CD14-positive monocyte (primary cell): Measurements from ENCODE around the gene MYO1H. TPM values are rescaled to one million over a fixed set of nuclear protein-coding genes. Genes with fewer than 3 reads are reported as not detected.

Source experiments
- DNase-seq, 3 donors: peaks; one replicate each; pipeline ENCODE4 v3.0.0-alpha.2; 2011 to 2022
- H2AFZ ChIP-seq: 2 replicates; pipeline ENCODE4 v1.6.0; 2012; ENCODE audit warnings: mild to moderate bottlenecking, low read depth, low read length, inconsistent platforms; ENCODE audit not compliant: insufficient read depth, poor library complexity, severe bottlenecking
- H3K27ac ChIP-seq, 2 donors: 1 replicate in 1 of 2; 2 replicates in 1 of 2; pipeline ENCODE4 v1.5.1; 2012 to 2013; ENCODE audit warnings: low read length in 2 of 2, control low read depth in 1 of 2, inconsistent platforms in 1 of 2, low read depth in 1 of 2, mild to moderate bottlenecking in 1 of 2
- H3K27me3 ChIP-seq, 2 donors: one replicate each; pipeline versions ENCODE4 v1.6.0 to v1.6.1; 2011 to 2013; ENCODE audit warnings: low read length in 2 of 2; ENCODE audit not compliant: control insufficient read depth in 2 of 2, insufficient read depth in 2 of 2
- H3K36me3 ChIP-seq, 2 donors: replicated peaks in 1 of 2; 1 replicate in 1 of 2; 2 replicates in 1 of 2; pipeline versions ENCODE4 v1.5.1 to v1.6.1; 2012 to 2013; ENCODE audit warnings: low read length in 2 of 2, control low read depth in 1 of 2, inconsistent platforms in 1 of 2, mild to moderate bottlenecking in 1 of 2; ENCODE audit not compliant: insufficient read depth in 2 of 2, control insufficient read depth in 1 of 2
- H3K4me1 ChIP-seq, 2 donors: 1 replicate in 1 of 2; 2 replicates in 1 of 2; pipeline versions ENCODE4 v1.5.1 to v1.6.1; 2012 to 2013; ENCODE audit warnings: low read length in 2 of 2, control low read depth in 1 of 2, inconsistent platforms in 1 of 2, mild to moderate bottlenecking in 1 of 2, moderate library complexity in 1 of 2; ENCODE audit not compliant: insufficient read depth in 2 of 2, control insufficient read depth in 1 of 2
- H3K4me2 ChIP-seq: replicated peaks from 2 replicates; pipeline ENCODE3; 2012; ENCODE audit warnings: low read length, moderate library complexity, mild to moderate bottlenecking; ENCODE audit not compliant: poor library complexity, severe bottlenecking; ENCODE audit errors: extremely low read depth
- H3K4me3 ChIP-seq, 3 experiments: fragments of 200-600 bp in 1 of 3; sonication (generic) in 1 of 3; replicated peaks in 1 of 3; 1 replicate in 2 of 3; 2 replicates in 1 of 3; pipeline ENCODE4 v1.5.1; 2011 to 2013; ENCODE audit warnings: low read length in 3 of 3, mild to moderate bottlenecking in 3 of 3, control low read depth in 2 of 3, low read depth in 2 of 3, inconsistent platforms in 1 of 3, moderate library complexity in 1 of 3
- H3K79me2 ChIP-seq: 2 replicates; pipeline ENCODE4 v1.6.0; 2012; ENCODE audit warnings: mild to moderate bottlenecking, control low read depth, inconsistent platforms, low read length, moderate library complexity; ENCODE audit not compliant: insufficient read depth
- H3K9ac ChIP-seq: 2 replicates; pipeline ENCODE4 v1.6.0; 2017; ENCODE audit warnings: low read length, mild to moderate bottlenecking; ENCODE audit not compliant: insufficient read depth, poor library complexity, severe bottlenecking
- H3K9me3 ChIP-seq, 2 donors: replicated peaks in 1 of 2; 1 replicate in 1 of 2; 2 replicates in 1 of 2; pipeline versions ENCODE4 v1.5.1 to v1.6.1; 2012 to 2013; ENCODE audit warnings: low read length in 2 of 2, control low read depth in 1 of 2; ENCODE audit not compliant: control insufficient read depth in 1 of 2, insufficient read depth in 1 of 2
- H4K20me1 ChIP-seq: 2 replicates; pipeline ENCODE4 v1.6.0; 2012; ENCODE audit warnings: mild to moderate bottlenecking, low read length, control low read depth, moderate library complexity; ENCODE audit not compliant: insufficient read depth
- H3K27ac Mint-ChIP-seq, 7 donors: one replicate each; pipeline ENCODE4 v1.8.0; 2020; ENCODE audit warnings: mild to moderate bottlenecking in 7 of 7, mixed read lengths in 7 of 7, moderate library complexity in 6 of 7, inconsistent platforms in 2 of 7
- H3K27me3 Mint-ChIP-seq, 3 donors: one replicate each; pipeline ENCODE4 v1.8.0; 2021 to 2022; ENCODE audit warnings: low read depth in 3 of 3, mild to moderate bottlenecking in 3 of 3, mixed read lengths in 3 of 3, moderate library complexity in 3 of 3, inconsistent platforms in 1 of 3
- H3K36me3 Mint-ChIP-seq, 2 donors: one replicate each; pipeline ENCODE4 v1.8.0; 2020; ENCODE audit warnings: mixed read lengths in 2 of 2, inconsistent platforms in 1 of 2, mild to moderate bottlenecking in 1 of 2
- H3K4me1 Mint-ChIP-seq: one replicate; pipeline ENCODE4 v1.8.0; 2020; ENCODE audit warnings: mild to moderate bottlenecking, mixed read lengths
- H3K4me3 Mint-ChIP-seq, 2 donors: one replicate each; pipeline ENCODE4 v1.8.0; 2020; ENCODE audit warnings: mild to moderate bottlenecking in 2 of 2, mixed read lengths in 2 of 2, moderate library complexity in 1 of 2
- H3K9me3 Mint-ChIP-seq, 7 donors: one replicate each; pipeline ENCODE4 v1.8.0; 2020 to 2022; ENCODE audit warnings: mixed read lengths in 7 of 7, mild to moderate bottlenecking in 6 of 7, moderate library complexity in 6 of 7, inconsistent platforms in 2 of 7
- CTCF ChIP-seq: fragments of 200-600 bp; IDR thresholded peaks from one replicate; pipeline ENCODE4 v1.8.0; 2022; ENCODE audit warnings: antibody characterized with exemption, mild to moderate bottlenecking
- WGBS: methylation state at CpG from one replicate; pipeline ENCODE4 v1.1.5; 2013; ENCODE audit warnings: missing lambda C conversion rate; ENCODE audit not compliant: insufficient coverage; 5-methylcytosine and 5-hydroxymethylcytosine counted together
- intact Hi-C, 2 donors: fragments of 100-400 bp; cut with micrococcal nuclease; formaldehyde crosslinking; loops; one replicate each; pipeline versions ENCODE4 v1.15.0 to v1.15.1; 2023
- polyA plus RNA-seq, 3 donors: library from polyadenylated mRNA; depleted of rRNA in 1 of 3; unstranded in 2 of 3; stranded (reverse) in 1 of 3; fragments of 300-500 nt in 2 of 3; fragments of >200 nt in 1 of 3; fragmentation: Illumina TruSeq in 2 of 3; gene quantifications; 1 replicate in 2 of 3; 2 replicates in 1 of 3; pipeline ENCODE4 v1.2.3, GENCODE V29; 2012 to 2021

The MYO1H gene
- polyA plus RNA-seq, 3 donors, result not detected

GRCh38 chr12:109455706-109456105, 108.0 kb downstream of the MYO1H start:
- no peak for TF ChIP-seq CTCF
- H3K4me1 Mint-ChIP-seq, result peaks cover 5% of the 10 kb centered on the region
- no peaks in the 10 kb centered on the region for H3K27me3 Mint-ChIP-seq
- H3K9me3 Mint-ChIP-seq, result no peaks in the 10 kb centered on the region
- H3K9ac ChIP-seq, result no peak overlapping the region
- no peak for DNase-seq
- no peaks in the 10 kb centered on the region for H3K27me3 ChIP-seq
- peaks cover 14% of the 10 kb centered on the region for H3K79me2 ChIP-seq
- no peak overlapping the region for H2AFZ ChIP-seq
- no peak overlapping the region for H3K27ac ChIP-seq
- no peaks in the 10 kb centered on the region for H3K9me3 ChIP-seq
- H3K4me2 ChIP-seq, result no peak overlapping the region
- H3K36me3 Mint-ChIP-seq, result peaks cover 87 to 94% of the 10 kb centered on the region in 2 donors
- WGBS, result no CpG with 5 or more reads among the region's 1 CpG
- H3K4me1 ChIP-seq, result peaks cover 5% of the 10 kb centered on the region in 2 donors
- peaks cover 10% of the 10 kb centered on the region for H4K20me1 ChIP-seq
- H3K4me3 Mint-ChIP-seq, result no peak overlapping the region
- peaks cover 81 to 97% of the 10 kb centered on the region in 2 donors for H3K36me3 ChIP-seq
- no peak overlapping the region for H3K27ac Mint-ChIP-seq
- intact Hi-C loops, result no loop called here
- H3K4me3 ChIP-seq, result no peak overlapping the region

GRCh38 chr12:109458086-109458485, 110.4 kb downstream of the MYO1H start:
- Mint-ChIP-seq H3K4me3 (no peak overlapping the region), H3K9me3 (no peaks in the 10 kb centered on the region), H3K36me3 (peaks cover 70 to 82% of the 10 kb centered on the region in 2 donors), H3K27me3 (no peaks in the 10 kb centered on the region), H3K4me1 (peaks cover 29% of the 10 kb centered on the region), H3K27ac (peak overlapping the region in 2 of 7 donors; percentile 1 to 16)
- H3K9ac ChIP-seq, result no peak overlapping the region
- H4K20me1 ChIP-seq, result peaks cover 34% of the 10 kb centered on the region
- no peak for TF ChIP-seq CTCF
- H3K36me3 ChIP-seq, result peaks cover 59 to 74% of the 10 kb centered on the region in 2 donors
- no peaks in the 10 kb centered on the region for H3K27me3 ChIP-seq
- peaks cover 28 to 29% of the 10 kb centered on the region in 2 donors for H3K4me1 ChIP-seq
- H3K79me2 ChIP-seq, result peaks cover 24% of the 10 kb centered on the region
- no peak overlapping the region for H3K4me3 ChIP-seq
- no peak overlapping the region for H3K27ac ChIP-seq
- no peaks in the 10 kb centered on the region for H3K9me3 ChIP-seq
- H2AFZ ChIP-seq, result no peak overlapping the region
- 100% methylated on average over 1 of the region's 4 CpGs for WGBS
- no peak overlapping the region for H3K4me2 ChIP-seq
- DNase-seq, result no peak
- intact Hi-C loops, result no loop called here
